ENCODE results near the gene LCORL. TPM values are rescaled to one million over a fixed set of nuclear protein-coding genes. Genes with fewer than 3 reads are reported as not detected.

Gene LCORL
- total RNA-seq, 1 experiment from 2014 or later: 18.1 TPM

DNA sequence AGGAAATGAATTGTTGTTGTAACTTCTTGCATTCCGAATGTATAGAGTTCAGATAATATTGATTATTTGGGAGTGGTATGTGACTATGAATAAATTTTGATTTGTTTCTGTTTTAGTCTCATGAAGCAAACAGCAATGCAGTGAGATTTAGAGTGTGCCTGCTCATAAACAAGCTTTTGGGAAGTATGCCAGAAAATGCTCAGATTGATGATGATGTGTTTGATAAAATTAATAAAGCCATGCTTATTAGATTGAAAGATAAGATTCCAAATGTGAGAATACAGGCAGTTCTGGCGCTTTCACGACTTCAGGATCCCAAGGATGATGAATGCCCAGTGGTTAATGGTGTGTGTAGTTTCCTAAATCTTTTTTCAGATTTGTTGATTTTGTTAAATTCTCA, 208.8 kb downstream of the LCORL start:
- no peaks in the 10 kb centered on the region for H3K27me3 ChIP-seq
- peak overlapping the region; percentile 93 for H3K4me3 ChIP-seq
- H3K27ac ChIP-seq: no peak overlapping the region
- H3K36me3 ChIP-seq: peaks cover 61% of the 10 kb centered on the region
- no peaks in the 10 kb centered on the region for H3K9me3 ChIP-seq (replicated peaks)
- DNase-seq: peak in 1 of 2 experiments; percentile 7
- H3K4me1 ChIP-seq: peaks cover 8% of the 10 kb centered on the region; the same call in 1 of the 2 replicates

DNA sequence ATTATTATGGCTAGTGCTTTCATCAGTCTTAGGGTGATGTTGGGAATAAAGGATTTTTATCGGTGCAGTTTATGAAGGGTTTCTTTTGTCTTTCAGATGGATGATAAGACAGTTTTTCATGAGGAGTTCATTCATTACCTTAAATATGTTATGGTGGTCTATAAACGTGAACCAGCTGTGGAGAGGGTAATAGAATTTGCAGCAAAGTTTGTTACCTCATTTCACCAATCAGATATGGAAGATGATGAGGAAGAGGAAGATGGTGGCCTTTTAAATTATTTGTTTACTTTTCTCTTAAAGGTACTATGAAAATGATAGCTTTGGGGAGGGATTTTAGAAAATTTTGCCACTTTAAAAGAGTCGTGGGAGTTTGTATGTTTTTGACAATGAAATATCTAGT, 209.4 kb downstream of the LCORL start:
- Histone ChIP-seq H3K36me3 (peaks cover 58% of the 10 kb centered on the region), H3K9me3 (replicated peaks) (no peaks in the 10 kb centered on the region), H3K4me1 (peaks cover 9% of the 10 kb centered on the region; the same call in 1 of the 2 replicates), H3K27me3 (no peaks in the 10 kb centered on the region), H3K4me3 (peak overlapping the region; percentile 93), H3K27ac (peak overlapping the region; percentile 92; the same call in 1 of the 2 replicates)
- DNase-seq: peak in 1 of 2 experiments; percentile 10

DNA sequence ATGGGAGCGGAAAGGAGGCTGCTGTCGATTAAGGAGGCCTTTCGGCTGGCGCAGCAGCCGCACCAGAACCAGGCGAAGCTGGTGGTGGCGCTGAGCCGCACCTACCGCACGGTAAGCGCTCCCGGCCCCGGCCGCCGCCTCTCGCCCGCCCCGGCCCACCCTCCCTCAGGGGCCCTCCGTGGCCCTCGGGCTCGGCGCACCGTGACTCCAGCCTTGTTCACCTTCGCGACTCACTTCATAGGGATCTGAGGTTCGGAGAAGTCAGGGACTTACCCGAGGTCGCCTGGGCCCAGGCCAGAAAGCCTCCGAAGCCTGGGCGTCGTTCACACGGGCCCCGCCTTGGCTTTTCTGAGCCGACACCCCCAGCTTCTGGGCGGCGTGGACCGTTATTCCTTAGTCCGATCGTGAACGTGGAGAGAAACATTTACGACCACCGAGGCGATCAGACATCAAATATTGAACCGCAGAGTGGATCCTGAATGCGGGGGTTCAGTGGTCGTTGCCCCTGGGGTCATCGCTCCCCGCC, 210.4 kb downstream of the LCORL start:
- Histone ChIP-seq H3K9me3 (replicated peaks) (no peaks in the 10 kb centered on the region), H3K36me3 (peaks cover 49% of the 10 kb centered on the region), H3K27ac (peak overlapping the region; percentile 92), H3K4me3 (peak overlapping the region; percentile 93), H3K27me3 (no peaks in the 10 kb centered on the region), H3K4me1 (peaks cover 9% of the 10 kb centered on the region; the same call in 1 of the 2 replicates)
- no peak for DNase-seq

GRCh38 chr4:17810260-17811077, 211.1 kb downstream of the LCORL start, which contains the start of the genes DCAF16 and NCAPG:
DCAF16 (minus strand) TSS chr4:17810757; CDS start chr4:17804141, 6,616 bp downstream.
NCAPG (plus strand) TSS chr4:17810979; CDS start chr4:17811078, 99 bp downstream.
- peaks cover 43% of the 10 kb centered on the region for H3K36me3 ChIP-seq
- DNase-seq: peak; percentile 99 to 100
- H3K4me1 ChIP-seq: peaks cover 9% of the 10 kb centered on the region; the same call in 1 of the 2 replicates
- peak within 1 kb of the TSS; percentile 93 for H3K4me3 ChIP-seq
- peak within 1 kb of the TSS; percentile 92 for H3K27ac ChIP-seq
- no peaks in the 10 kb centered on the region for H3K9me3 ChIP-seq (replicated peaks)
- no peaks in the 10 kb centered on the region for H3K27me3 ChIP-seq

GRCh38 chr4:17809667-17810066, 211.9 kb downstream of the LCORL start:
- Histone ChIP-seq H3K9me3 (replicated peaks) (no peaks in the 10 kb centered on the region), H3K4me3 (peak overlapping the region; percentile 93), H3K4me1 (peaks cover 9% of the 10 kb centered on the region; the same call in 1 of the 2 replicates), H3K36me3 (peaks cover 41% of the 10 kb centered on the region), H3K27ac (peak overlapping the region; percentile 92), H3K27me3 (no peaks in the 10 kb centered on the region)
- DNase-seq: peak in 1 of 2 experiments; percentile 14

- no peak for DNase-seq
- Histone ChIP-seq H3K27me3 (no peaks in the 10 kb centered on the region), H3K4me3 (no peak overlapping the region), H3K36me3 (peaks cover 44% of the 10 kb centered on the region), H3K27ac (no peak overlapping the region), H3K9me3 (replicated peaks) (no peaks in the 10 kb centered on the region), H3K4me1 (peaks cover 6% of the 10 kb centered on the region; the same call in 1 of the 2 replicates)
Measured at GRCh38 chr4:17807446-17807845, 214.1 kb downstream of the LCORL start.

DNA sequence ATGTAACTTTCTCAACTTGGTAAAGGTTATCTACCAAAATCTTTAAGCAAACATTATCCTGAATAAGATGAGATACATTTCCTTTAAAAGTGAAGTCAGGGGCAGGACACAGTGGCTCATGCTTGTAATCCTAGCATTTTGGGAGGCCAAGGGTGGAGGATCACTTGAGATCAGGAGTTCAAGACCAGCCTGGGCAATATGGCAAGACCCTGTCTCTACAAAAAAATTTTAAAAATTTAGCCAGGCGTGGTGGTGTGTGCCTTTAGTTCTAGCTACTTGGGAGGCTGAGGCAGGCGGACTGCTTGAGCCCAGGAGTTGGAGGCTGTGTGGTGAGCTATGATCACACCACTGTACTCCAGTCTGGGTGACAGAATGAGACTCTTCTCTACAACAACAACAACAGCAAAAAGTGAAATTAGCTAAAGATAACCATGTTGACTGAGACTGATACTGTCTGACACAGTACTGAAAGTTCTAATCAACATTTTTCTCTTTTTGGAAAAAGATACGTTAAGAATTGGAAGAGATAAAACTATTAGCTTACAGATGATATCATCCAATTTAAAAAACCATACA, 215.9 kb downstream of the LCORL start:
- Histone ChIP-seq H3K4me3 (no peak overlapping the region), H3K27me3 (no peaks in the 10 kb centered on the region), H3K4me1 (peaks cover 8% of the 10 kb centered on the region; the same call in 1 of the 2 replicates), H3K36me3 (peaks cover 53% of the 10 kb centered on the region), H3K9me3 (replicated peaks) (no peaks in the 10 kb centered on the region), H3K27ac (no peak overlapping the region)
- no peak for DNase-seq

DNA sequence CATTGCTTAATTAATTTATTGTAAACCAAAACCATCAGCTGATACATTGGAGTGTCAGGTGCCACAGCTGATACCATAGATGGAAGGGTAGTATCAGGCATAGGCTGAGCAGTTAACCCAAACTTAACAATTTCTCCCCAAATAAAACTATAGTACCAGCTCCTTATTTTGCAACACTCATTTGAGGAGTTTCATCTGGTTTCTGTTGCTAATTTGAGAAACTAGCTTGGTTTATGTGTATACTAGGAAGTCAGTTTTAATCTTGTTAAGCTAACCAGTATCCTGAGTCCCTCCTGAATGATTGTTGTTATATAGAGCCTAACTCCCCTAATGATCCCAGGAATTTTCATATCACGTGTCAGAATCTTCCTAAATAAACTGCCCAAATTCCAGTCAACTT, 223.7 kb downstream of the LCORL start:
- DNase-seq: no peak
- Histone ChIP-seq H3K9me3 (replicated peaks) (peaks cover 3% of the 10 kb centered on the region; the same call in 1 of the 2 replicates), H3K4me3 (no peak overlapping the region), H3K36me3 (peaks cover 46% of the 10 kb centered on the region), H3K4me1 (0 out of 2 replicates have a peak, but pooled peaks cover 2% of the 10 kb centered on the region), H3K27ac (no peak overlapping the region), H3K27me3 (no peaks in the 10 kb centered on the region)

GRCh38 chr4:17794730-17795129, 226.8 kb downstream of the LCORL start:
- Histone ChIP-seq H3K36me3 (peaks cover 26% of the 10 kb centered on the region), H3K9me3 (replicated peaks) (peaks cover 3% of the 10 kb centered on the region; the same call in 1 of the 2 replicates), H3K27me3 (no peaks in the 10 kb centered on the region), H3K4me1 (no peaks in the 10 kb centered on the region), H3K4me3 (no peak overlapping the region), H3K27ac (no peak overlapping the region)
- no peak for DNase-seq

Other genes with a start within 250 kb of the LCORL start
- gene FAM184B, start 240.1 kb downstream of the LCORL start, total RNA-seq (2014; rRNA removed; shearing (Covaris generic)): 0.02 and 0.10 TPM in 2 replicates
- 59.1 and 73.7 TPM in 2 replicates for gene DCAF16, start 211.0 kb downstream of the LCORL start, total RNA-seq (2014; rRNA removed; shearing (Covaris generic))
- gene NCAPG, start 210.8 kb downstream of the LCORL start, total RNA-seq (2014; rRNA removed; shearing (Covaris generic)): 122 and 123 TPM in 2 replicates

Data from SJCRH30 (cell line).